ENCODE data around the gene SKAP1.

Gene SKAP1

GRCh38 chr17:48429638-48430586, at the start of gene SKAP1:
Gene SKAP1, minus strand, starts transcription at chr17:48430214.
- TF ChIP-seq GATA1 (IDR thresholded peaks at IDR 0.05; ENCODE audit: low read depth, low read length) (no peak), POLR2A (IDR thresholded peaks at IDR 0.05; ENCODE audit: low read length) (peak; percentile 69)
- DNase-seq = peak; percentile 67 to 71

GRCh38 chr17:48479014-48479402, 49.0 kb upstream of the SKAP1 start:
- TF ChIP-seq POLR2A (IDR thresholded peaks at IDR 0.05; ENCODE audit: low read length) (no peak), GATA1 (IDR thresholded peaks at IDR 0.05; ENCODE audit: low read depth, low read length) (no peak)
- DNase-seq = no peak

- TF ChIP-seq GATA1 (IDR thresholded peaks at IDR 0.05; ENCODE audit: low read depth, low read length) = no peak
- no peak for TF ChIP-seq POLR2A (IDR thresholded peaks at IDR 0.05; ENCODE audit: low read length)
- DNase-seq = peak; percentile 46 to 80
These were observed 48.4 kb upstream of the SKAP1 start for GRCh38 chr17:48478224-48479013.

GRCh38 chr17:48477221-48477620, 47.2 kb upstream of the SKAP1 start:
- TF ChIP-seq GATA1 (IDR thresholded peaks at IDR 0.05; ENCODE audit: low read depth, low read length) = no peak
- TF ChIP-seq POLR2A (IDR thresholded peaks at IDR 0.05; ENCODE audit: low read length) = no peak
- no peak for DNase-seq

- no peak for DNase-seq
- TF ChIP-seq GATA1 (IDR thresholded peaks at IDR 0.05; ENCODE audit: low read depth, low read length) (no peak), POLR2A (IDR thresholded peaks at IDR 0.05; ENCODE audit: low read length) (no peak)
These were observed 42.6 kb upstream of the SKAP1 start for GRCh38 chr17:48472411-48473281.

GRCh38 chr17:48471817-48472410, 41.9 kb upstream of the SKAP1 start:
- no peak for TF ChIP-seq POLR2A (IDR thresholded peaks at IDR 0.05; ENCODE audit: low read length)
- no peak for DNase-seq

- no peak for DNase-seq
These were observed 40.5 kb upstream of the SKAP1 start for GRCh38 chr17:48470388-48471034.

GRCh38 chr17:48469227-48469626, 39.2 kb upstream of the SKAP1 start:
- TF ChIP-seq GATA1 (IDR thresholded peaks at IDR 0.05; ENCODE audit: low read depth, low read length) (no peak), POLR2A (IDR thresholded peaks at IDR 0.05; ENCODE audit: low read length) (no peak)
- no peak for DNase-seq

More at GRCh38 chr17:48470388-48471034, 40.5 kb upstream of the SKAP1 start:
- TF ChIP-seq GATA1 (IDR thresholded peaks at IDR 0.05; ENCODE audit: low read depth, low read length) = no peak
- no peak for TF ChIP-seq POLR2A (IDR thresholded peaks at IDR 0.05; ENCODE audit: low read length)

- TF ChIP-seq POLR2A (IDR thresholded peaks at IDR 0.05; ENCODE audit: low read length) = no peak
- TF ChIP-seq GATA1 (IDR thresholded peaks at IDR 0.05; ENCODE audit: low read depth, low read length) = no peak
- DNase-seq = no peak
These were observed 38.3 kb upstream of the SKAP1 start for GRCh38 chr17:48468299-48468698.

- no peak for DNase-seq
- TF ChIP-seq GATA1 (IDR thresholded peaks at IDR 0.05; ENCODE audit: low read depth, low read length) = no peak
- TF ChIP-seq POLR2A (IDR thresholded peaks at IDR 0.05; ENCODE audit: low read length) = no peak
These were observed 35.9 kb upstream of the SKAP1 start for GRCh38 chr17:48465884-48466283.

GRCh38 chr17:48463526-48463925, 33.5 kb upstream of the SKAP1 start:
- TF ChIP-seq POLR2A (IDR thresholded peaks at IDR 0.05; ENCODE audit: low read length) (no peak), GATA1 (IDR thresholded peaks at IDR 0.05; ENCODE audit: low read depth, low read length) (no peak)
- no peak for DNase-seq

GRCh38 chr17:48462946-48463345, 32.9 kb upstream of the SKAP1 start:
- no peak for DNase-seq
- TF ChIP-seq GATA1 (IDR thresholded peaks at IDR 0.05; ENCODE audit: low read depth, low read length) (no peak), POLR2A (IDR thresholded peaks at IDR 0.05; ENCODE audit: low read length) (no peak)

GRCh38 chr17:48460052-48460451, 30.0 kb upstream of the SKAP1 start:
- TF ChIP-seq GATA1 (IDR thresholded peaks at IDR 0.05; ENCODE audit: low read depth, low read length) (no peak), POLR2A (IDR thresholded peaks at IDR 0.05; ENCODE audit: low read length) (no peak)
- DNase-seq = no peak

Data from erythroblast (primary cell).